CD4-positive, alpha-beta T cell treated with Interleukin-10 for 1 hour (primary cell): ENCODE data around the gene MRC2.

Experiments
- DNase-seq: peaks from one replicate; pipeline ENCODE4 v3.0.0-alpha.2; 2020

The MRC2 gene

DNA sequence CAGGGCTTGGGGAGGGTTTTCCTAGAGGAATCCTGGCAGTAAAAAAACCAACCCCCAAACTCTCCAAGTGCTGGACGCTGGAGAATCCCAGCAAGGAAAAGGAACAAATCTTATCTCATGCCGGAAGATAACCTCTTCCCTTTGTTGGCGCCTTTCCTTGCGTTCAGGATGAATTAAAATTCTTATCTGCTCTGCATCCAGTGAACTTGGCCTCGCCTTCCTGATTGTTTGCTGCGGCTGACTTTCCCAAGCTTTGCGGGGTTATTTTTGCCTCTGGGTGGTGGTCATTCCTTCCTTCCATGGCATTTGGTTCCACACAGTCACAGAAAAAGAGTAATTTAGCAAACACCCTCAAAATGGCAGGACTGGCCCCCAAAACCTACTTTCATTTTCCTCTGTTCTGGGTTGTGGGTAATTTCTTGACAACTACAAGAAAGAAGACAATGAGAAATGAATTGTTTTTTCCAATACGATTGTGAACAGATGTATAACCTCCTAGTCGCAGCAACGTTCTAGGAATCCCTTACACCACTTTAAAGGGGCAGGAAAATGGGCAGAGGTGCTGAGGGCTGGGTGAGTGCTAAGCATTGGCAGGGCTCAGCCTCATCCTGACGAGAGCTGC lies 77.8 kb downstream of the MRC2 start:
- DNase-seq = no peak

DNA sequence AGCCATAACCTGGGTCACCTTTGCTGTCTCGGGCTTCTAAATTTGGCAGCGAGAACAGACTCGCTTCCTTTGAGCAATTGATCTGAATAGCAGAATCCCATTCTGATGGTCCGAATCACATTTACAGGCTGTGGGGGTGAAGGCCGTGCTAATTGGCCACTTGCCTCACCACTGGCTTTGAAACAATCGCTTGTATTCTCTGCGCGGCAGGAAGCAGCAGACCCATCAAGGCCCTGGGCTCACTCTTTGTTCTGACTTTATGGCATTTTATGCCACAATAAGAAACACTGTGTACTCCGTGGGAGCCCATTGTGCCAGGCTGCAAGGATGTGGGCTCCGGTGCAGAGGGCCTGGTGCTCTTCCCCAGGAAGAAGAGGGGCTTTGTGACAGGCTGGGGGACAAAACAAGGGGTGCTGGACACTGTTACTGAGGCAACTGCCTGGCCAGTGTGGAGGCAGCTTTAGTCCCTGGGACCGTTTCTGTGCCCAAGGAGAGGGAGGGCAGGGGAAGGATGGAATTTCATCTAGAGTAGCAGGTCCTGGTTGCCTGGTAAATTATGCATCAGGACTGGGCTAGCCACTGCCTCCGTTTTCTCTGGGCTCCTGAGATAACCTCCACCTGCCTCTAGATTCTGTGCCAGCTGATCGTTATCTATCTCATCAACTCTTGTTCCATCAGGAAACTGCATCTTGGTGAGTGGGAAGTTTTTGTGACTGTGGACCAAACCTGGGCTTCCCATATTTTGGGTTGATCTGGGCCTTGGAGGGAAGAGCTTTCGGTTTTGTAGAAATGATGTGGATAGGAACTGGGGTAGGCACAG lies 78.5 kb downstream of the MRC2 start:
- no peak for DNase-seq

DNA sequence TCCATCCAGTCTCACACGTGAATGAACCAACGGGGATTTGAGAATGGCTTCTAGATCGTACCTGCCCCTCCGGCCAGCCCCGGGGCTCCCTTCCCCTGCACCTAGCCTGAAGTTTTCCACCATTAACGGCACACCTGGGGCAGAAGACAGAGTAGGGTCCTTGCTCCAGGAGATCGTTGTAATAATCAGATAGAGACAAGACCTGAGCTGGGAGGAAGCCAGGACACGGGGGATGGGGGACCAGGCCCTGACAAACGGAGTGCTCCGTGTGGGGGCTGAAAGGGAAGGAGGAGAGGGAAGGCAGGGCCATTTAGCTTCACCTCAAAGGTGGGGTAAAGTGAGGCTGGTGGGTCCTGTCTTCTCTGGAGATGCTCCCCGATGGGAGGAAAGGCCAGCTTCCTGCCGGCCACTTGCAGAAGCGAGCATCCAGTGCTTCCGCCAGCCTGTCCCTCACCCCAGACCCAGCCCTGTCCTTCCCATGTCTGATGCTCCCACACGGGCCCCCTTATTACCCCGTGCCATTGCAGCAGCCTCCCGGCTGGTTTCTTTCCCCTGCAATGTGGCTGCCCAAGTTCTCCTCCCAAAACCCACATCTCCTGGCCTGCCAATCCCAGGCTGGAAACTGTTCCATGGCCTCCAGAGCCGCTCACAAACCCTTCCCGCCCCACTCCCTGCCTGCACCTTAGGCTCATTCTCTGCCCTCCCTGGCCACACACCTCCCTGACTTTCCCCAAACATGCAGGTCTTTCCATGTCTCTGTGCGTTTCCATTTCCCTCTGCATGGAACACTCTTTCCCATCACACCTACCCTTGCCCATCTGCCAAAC lies 79.3 kb downstream of the MRC2 start:
- no peak for DNase-seq

DNA sequence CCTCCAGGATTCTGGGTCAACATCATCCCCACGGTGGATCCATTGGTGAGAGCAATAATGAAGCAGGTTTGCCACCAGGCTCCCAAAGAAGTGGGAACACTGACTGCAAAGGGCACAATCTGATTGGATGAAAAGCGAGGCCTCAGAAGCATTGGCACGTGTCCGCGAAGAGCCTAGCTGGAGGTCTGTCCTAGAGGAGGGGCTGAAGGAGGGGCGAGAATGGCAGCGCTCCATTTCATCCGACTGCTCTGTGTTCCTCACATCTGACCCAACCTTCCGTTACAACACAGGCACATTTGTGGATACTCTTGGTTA lies 79.9 kb downstream of the MRC2 start:
- DNase-seq = no peak

DNA sequence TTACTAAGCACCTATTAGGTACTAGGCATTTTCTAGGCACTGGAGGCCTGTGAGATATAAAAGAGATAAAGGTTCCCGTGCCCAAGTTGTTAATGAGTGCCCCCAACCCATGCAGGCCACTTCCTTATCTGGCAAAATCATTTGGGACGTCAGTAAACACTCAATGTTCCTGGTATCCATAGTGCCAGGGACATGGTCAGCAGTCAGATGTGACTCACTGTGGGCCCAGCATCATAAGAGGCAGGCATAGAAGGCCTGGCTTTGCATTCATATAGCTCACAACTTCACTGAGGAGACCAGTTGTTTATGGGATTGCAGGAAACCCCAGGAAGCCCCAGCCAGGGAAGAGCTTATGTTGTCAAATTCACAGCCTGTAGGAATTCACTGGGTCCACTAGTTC lies 81.1 kb downstream of the MRC2 start:
- no peak for DNase-seq

DNA sequence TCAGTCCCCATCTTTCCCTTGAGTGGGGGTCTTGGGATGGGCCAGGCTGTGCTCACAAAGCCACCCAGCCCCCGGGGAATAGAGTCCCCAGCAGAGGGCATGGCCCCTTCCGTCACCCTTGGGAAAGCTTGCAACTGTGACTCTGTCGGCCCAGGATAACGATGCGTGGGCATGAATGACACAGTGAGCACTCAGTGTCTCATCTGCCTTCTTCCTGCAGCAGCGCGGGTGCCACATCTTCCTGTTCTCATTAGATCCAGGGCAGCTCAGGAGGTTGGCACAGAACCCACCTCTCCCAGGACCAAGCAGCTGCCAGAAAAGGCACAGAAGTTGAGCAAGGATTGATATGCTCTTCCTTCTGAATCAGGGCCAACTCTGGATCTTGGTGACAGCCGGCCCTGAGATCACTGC lies 84.7 kb downstream of the MRC2 start:
- DNase-seq = no peak

DNA sequence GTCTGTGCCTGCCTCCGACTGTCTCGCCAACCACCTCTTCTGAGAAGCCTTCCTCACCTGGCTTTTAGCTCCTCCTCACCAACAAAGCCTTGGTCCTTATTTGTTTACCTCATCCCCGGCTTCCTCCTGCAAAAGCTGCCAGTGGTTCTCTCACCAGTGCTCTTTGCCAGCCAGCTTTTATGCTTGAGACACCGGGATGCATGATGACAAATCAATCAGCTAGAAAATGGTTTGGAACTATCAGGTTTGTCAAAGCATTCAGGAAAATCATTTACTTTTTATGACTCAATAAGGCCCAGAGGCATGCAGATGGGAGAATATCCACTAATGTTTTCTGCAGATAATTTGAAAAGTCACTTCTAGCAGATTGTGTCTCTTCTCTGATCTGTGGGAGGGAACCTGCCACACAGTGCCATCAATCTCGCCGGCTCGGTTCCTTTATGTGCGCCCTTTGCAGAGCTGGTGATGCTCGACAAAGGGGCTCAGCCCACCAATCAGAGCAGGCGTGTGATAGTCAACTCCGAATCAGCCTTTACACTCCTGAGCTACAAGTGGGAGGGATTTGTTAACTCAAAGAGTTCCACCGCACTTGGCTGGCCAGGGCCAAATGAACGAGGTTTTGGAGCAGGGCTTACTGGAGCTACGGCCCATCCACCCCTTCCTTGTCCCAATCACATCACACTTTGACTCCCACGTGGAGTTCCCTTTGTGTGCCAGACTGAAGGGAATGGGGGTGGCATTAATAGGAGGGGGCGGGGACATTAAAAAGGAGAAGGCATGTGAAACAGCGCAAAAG lies 85.8 kb downstream of the MRC2 start:
- DNase-seq = no peak

DNA sequence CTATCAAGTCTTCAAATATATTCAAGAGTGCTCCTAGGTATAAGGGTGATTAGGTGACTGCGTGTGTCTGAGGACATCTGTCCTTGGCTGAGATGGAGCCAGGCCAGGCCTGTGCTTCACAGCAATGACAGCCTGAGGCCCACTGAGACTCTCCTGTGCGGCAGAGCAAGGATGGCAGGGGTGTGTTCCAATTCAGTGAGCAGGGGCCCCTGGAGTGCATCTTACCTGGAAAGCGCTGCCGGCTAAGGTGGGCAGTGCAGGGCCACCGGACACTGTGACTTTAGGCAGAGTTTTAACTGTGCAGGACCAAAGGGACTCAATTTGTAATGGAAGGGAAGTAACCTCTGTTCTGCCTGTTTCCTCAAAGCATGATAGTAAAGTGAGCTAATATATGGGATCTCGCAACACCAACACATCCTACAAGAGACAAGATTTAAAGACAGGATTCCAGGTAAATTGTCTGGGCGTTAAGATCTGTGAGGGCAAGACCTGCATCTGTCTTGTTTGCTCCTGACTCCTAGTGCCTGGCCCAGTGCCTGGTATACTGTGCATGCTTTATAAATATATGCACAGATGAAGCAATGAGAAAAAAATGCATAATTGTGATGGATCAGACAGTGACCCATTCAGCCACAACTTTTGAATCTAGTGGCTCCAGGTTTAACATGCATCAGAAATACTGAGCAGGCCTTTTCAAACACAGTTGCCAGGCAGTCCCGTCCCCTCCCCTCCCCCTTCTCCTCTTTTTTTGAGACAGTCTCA lies 86.7 kb downstream of the MRC2 start:
- DNase-seq = no peak

DNA sequence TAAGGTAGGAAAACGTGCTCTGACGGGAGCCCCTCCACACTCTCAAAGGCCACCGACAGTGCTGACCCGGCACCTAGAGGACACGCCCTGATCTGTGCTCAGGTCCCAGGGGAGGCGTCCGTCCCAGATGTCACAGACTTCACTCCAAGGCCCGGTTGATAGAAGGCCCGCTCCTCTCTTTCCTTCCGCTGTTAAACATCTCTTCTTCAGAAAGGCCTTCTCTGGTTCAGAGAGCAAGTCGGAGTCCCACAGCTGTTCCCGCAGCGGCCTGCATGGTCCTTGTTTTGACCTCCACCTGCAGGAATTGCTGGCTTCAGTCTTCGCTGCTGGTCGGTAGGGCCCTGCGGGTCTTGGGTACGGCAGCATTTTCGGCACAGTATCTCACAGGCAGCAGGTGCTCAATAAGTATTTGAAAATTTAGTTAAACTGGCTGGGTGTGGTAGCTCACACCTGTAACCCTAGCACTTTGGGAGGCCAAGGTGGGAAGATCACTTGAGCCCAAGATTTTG lies 88.5 kb downstream of the MRC2 start:
- DNase-seq = no peak

DNA sequence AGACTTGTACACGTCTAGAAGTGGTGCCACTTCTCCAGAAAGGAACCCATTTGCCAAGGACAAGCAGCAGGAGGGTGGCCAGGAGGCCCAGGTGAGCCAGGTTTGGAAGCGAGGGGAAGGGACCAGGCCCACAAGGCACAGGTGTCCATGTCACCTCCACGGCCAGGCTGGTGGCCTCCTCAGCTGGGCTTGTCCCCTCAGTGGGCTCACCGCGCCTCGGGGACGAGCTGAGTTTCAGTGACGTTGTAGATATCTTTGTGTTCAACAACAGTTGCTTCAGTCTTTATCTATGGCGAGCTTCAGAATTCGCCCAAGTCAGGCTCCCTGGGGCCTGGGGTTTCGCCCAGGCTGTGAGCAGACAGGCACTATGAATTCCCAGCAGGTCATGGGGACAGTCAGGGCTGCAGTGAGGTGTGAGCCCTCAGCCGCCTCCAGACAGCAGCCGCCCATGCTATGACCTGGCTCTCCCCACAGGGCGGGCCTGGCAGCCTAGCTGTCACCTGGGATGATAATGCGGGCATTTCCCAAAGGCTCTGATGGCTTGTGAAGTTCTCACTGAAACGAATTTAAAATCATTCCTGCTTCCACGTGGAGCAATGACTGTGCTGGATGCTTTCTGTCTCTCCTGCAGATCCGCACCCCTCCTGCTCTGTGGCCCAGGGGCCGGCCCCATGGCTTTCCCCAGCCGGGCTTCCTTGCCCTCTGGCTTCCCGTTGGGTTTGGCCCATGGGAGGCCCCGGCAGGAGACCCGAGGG lies 89.5 kb downstream of the MRC2 start:
- DNase-seq = no peak

DNA sequence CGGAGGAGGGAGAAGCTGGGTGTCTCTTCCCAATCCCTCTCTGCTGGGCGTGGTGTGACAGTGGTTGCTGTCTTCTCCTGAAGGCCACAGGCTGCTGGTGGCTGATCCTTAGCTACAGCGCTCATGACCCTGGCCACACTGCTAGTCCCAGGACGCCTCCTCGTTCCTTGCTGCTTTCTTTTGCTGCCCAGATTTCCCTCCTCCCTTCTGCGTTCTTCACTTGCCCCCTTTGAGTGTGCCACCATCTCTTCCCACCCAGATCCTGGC lies 90.1 kb downstream of the MRC2 start:
- no peak for DNase-seq

DNA sequence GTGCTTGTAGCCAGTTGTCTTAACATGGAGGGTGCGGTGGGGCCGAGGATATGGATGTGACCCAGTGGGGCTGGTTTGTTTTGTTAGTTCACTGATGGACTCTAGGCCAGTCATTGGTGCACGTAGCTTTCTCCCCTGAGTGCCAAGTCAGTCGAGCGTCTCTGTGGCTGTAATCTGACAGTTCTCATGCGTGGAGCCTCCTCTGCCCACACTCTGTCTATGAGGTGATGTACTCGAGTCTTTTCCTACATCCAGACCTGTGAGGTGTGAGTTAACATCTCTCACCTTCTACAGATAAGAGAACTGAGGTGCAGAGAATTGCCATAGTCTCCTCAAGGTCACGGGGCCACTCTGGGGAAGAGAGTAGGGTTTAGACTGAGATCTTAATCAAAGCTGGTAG lies 90.4 kb downstream of the MRC2 start:
- no peak for DNase-seq

DNA sequence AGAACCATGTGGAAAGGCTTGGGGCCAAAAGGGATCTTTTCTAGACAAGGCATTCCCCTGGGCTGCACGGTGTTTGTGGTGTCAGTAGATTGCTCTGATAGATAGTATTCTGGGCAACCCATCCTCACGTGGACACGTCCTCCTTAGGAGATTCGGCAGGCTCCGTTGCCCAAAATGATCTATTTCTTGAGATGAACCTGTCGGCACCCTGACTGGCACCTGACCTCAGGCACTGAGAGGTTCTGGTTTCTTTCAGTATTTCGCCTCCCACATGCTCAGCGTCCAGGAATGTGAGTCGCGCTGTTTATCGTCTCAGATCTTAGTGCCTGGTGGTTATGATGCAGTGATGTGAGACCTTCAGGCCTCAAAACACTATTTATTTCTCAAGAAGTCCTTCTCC lies 91.0 kb downstream of the MRC2 start:
- no peak for DNase-seq

DNA sequence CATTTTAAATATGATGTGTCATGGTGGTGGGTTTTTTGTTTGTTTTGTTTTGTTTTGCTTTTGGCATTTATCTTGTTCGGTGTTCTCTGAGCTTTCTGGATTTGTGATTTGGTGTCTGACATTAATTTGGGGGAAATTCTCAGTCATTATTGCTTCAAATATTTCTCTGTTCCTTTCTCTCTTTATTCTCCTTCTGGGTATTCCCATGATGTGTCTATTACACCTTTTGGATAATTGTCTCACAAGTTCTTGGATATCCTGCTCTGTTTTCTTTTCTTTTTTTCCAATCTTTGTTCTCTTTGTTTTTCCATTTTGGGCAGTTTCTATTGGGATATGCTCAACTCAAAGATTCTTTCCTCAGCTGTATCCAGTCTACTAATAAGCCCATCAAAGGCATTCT lies 92.1 kb downstream of the MRC2 start:
- DNase-seq = no peak

DNA sequence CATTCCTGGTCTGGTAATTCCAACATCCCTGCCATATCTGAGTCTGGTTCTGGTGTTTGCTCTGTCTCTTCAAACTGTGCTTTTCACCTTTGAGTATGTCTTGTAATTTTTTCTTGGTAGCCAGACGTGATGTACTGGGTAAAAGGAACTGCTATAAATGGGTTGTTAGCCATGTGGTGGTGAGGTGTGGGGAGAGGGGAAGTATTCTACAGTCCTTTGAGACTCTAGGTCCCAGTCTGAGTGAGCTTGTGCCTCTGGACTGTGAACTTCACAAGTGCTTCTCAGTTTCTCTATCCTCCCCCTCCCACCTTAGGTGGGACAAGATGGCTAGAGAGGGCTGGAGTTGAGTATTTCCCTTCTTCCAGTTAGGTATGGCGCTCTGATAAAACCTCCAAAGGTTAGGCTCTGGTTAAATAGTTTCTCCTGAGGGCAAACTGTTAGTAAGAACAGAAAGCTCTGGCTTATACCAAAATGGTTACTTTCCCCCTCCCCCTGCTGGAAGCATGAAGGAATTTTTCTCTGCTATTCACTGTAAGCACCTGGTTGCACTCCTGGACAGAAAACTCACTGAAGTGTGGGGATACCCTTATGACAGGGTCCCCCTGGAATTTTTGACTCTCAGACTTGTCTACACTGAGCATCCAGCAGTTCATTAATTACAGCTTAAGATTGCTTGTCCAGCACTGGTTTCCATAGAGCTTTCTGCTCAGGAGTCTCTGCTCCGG lies 92.8 kb downstream of the MRC2 start:
- peak; percentile 19 for DNase-seq

DNA sequence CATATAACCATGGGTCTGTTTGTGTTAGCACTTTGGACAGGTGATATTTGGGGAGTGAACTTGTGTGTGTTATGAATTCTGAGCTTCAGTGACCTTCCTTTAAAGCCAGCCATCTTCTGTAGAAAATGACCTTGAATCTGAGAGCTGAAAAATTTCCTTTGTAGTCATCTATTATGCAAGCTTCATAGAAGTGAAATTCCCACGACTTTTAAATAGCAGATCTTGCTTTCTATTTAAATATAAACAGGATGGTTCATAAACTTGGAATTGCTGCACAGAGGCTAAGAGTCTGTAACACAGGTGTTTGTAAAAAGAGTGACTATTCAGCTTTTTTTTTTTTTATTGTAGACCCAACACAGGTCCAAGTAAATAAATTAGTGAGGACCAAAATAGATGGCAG lies 95.2 kb downstream of the MRC2 start:
- no peak for DNase-seq

DNA sequence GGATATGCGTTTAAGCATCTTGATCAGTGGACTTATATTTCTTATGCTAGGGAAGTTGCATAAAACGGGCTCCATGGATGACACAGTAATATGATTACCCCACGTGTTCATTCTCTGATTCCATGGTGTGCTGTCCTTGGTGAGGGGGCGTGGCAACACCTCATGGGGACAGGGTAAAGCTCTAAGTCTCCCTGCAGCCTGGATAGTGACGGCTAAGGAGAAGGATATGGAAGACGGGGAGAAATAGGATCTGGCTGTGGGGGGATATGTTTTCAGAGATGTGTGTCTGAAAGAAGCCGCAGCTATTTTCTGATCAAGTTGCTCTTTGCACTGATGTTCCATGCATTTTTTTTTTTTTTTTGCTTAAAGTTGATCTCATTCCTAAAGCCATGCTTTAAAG lies 96.4 kb downstream of the MRC2 start:
- DNase-seq = no peak

DNA sequence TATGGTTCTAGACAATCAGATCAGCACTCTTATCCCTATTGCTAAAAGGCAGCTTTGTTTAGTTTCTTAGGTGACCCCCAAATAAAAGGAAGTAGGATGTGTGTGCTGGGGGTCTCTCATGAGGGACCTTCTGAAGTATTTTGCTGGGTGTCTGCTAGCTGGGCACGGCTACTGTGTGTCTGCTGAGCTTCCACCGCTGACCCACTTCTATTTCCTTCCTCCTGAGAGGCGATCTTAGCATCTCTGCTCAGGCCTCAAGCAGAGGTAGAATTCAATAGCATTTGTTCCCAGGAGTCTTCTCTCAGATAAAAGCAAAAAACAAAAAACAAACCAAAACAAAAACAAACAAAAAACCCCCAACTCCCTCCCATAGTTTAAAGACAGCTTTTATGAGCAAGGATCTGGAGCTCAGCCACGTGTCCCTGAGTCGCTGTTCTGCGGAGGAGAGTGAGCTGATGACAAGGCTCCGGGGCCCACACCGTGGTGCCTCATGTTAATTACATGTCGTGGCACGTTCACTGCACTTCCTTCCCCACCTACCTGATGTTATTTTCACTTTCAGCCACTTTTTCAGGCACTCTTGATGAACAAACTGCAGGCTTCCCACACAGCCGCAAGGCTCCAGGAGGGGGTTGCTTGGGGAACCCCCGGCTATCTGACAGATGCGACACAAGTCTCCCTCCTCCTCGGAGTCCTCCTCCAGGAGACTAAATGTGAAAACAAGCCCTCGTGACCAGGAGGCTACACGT lies 97.1 kb downstream of the MRC2 start:
- peak; percentile 80 for DNase-seq

DNA sequence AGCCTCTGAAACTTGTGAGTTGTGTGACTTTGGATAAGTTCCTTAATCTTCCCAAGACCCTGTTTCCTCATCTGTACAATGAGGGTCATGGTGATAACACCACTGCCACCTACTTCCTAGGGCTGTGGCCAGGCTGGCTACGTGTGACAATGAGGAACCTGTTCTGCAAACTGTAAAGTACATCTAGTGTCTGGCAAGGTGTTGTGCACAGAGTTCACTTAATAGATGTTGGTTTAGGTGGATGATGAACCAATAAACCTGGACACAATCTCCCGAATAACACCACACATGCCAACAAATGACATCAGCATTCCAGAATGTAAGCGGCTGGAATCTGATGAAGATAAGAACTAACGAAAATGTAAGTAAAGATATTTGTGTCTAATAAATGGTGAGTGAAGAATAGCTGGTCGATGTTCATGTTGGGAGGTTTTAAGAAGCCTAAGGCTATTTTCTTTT lies 98.3 kb downstream of the MRC2 start:
- no peak for DNase-seq
